SKM-1 (cell line): ENCODE data around the gene PPIC.
A peak's percentile ranks its signal among the peaks of the same experiment; 100 is the strongest.

ENCODE experiments used
- DNase-seq: peaks from one replicate; lab custom pipeline; 2025; ENCODE audit not compliant: unreplicated experiment; lab: John Stamatoyannopoulos, UW

The PPIC gene

GRCh38 chr5:123036391-123037103 is at the start of gene PPIC:
PPIC (minus strand) TSS chr5:123036725; CDS start chr5:123036625, 100 bp downstream.
- peak; percentile 82 for DNase-seq

DNA sequence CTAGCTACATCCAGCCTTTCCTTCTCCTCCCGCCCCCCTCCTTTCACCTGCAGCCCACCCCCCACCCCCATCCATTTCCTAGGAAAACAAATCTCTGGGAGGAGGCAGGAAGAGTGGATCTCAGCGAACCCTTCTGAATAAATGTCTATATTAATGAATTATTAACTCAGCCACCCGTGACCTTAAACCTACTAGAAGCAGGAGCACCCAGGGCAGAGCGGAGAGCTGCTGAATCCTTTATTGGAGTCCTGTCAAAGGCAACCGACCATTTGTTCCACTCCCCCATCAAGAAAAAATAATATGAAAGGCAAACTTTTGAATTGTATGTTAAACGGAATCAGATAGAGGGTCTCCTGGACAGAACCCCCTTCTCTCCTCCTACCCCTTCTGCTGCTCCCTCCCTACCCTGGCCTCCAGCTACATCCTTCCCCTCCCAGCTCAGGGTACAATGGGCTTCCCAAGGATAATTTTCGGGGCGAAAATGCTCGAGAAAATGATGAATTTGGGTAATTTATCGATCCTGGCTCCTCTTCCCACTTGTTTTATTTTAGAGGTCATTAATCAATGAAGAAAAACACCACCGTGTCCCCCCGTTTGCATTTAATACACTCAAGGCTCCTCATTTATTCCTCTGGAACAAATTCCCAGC is 49.2 kb upstream of the PPIC start:
- no peak for DNase-seq

DNA sequence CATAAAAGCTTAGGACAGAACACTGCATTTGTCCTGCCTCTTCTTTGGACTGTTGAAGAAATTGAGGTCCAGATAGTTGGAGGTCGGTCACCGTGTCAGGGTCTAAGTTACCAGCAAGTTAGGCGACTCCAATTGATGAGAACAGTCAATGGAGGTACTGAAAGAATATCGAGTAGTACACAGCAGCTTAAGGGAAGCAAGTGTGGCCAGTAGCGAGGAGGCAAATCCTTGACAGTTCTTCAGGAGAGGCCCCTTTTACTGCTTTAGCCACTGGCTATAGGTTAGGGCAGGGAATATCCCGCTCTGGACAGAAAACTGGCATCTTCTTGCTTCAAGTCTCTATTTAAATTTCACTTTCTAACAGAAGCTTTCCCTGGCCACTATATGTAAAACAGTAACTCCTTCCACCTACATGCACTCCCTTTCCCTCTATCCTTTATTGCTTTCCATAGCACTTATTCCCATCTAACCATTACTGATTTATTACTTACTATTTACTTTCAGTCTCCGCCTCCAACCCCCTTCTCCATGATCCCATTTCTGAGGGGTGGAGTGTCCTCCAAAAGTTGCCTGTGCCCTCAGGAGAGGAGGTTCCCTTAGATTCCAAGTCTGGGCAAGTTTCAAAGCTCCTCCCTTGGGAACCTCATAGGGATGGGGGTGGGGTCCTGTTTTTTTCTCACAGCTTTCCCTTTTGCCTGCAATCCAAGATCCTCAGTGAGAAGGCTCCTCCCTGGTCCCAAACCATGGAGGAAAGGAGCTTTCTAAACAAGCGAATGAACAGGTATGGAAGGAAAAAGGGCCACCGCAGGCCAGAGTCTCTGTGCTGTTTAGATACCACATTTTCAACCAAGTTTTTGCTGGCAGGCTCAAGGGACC is 48.4 kb upstream of the PPIC start:
- no peak for DNase-seq

GRCh38 chr5:123083298-123083697 is 46.8 kb upstream of the PPIC start:
- DNase-seq: no peak

GRCh38 chr5:123080215-123080614 is 43.7 kb upstream of the PPIC start:
- no peak for DNase-seq

DNA sequence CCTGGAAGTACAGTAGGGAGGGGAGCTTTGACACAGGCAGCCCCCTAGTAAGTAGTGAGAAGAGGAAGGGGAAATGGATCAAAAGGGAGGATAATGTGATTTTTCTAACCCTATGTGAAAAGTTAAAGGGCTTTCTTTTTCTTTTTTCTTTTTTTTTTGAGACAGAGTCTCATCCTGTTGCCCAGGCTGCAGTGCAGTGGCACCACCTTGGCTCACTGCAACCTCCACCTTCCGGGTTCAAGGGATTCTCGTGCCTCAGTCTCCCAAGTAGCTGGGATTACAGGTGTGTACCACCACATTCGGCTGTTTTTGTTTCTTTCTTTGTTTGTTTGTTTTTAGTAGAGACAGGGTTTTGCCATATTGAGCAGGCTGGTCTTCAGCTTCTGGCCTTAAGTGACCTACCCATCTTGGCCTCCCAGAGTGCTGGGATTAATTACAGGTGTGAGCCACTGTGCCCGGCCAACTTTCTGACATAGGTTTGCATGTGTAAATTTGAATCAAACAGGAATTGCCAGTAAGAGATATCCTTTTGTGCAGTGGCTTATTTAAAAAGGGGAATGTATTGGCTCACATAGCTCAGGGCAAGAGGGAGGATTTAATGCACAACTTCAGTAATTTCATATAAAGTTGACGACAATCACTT is 39.1 kb upstream of the PPIC start:
- no peak for DNase-seq

DNA sequence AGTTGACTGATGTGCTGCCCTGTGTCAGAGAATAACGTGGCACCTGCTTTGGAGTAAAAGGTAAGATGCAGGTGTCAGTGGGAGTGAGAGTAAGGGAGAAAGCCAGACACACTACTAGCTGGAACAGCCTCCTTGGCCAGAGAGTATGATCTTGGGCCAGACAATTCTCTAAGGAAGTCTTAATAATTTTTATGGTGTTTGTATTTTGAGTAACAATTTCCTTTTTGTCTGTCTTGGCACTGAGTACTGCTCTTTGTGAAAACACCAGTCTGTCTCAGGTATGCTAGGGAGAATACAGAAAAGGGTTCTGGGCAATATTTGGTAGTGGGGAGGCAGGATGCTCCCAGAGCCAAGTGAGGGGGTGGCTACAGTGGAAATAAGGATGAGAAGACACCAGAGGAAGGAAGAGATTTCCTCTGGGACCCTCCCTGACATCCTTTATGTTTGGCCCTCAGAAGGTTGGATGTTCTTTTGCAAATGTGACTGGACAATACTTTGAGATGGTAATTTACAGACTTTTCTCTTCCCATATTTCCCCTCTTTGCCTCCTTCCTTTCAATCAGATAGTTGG is 31.9 kb upstream of the PPIC start:
- DNase-seq: no peak

GRCh38 chr5:123066016-123066415 is 29.5 kb upstream of the PPIC start:
- no peak for DNase-seq

- no peak for DNase-seq
Observed at GRCh38 chr5:123059455-123059854, 22.9 kb upstream of the PPIC start.

GRCh38 chr5:123051206-123051605 is 14.7 kb upstream of the PPIC start:
- DNase-seq: no peak

DNA sequence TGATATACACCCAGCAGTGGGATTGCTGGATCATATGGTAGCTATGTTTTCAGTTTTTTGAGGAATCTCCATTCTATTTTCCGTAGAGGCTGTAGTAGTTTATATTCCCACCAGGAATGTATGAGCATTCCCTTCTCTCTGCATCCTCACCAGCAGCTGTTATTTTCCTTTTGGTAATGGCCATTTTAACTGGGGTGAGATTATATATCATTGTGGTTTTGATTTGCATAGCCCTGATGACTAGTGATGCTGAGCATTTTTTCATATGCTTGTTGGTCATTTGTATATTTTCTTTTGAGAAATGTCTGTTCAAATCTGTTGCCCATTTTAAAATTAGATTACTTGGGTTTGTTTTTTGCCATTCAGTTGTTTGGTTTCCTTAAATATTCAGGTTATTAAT is 11.2 kb upstream of the PPIC start:
- no peak for DNase-seq

GRCh38 chr5:123046222-123046621 is 9.7 kb upstream of the PPIC start:
- no peak for DNase-seq

- DNase-seq: no peak
Observed at GRCh38 chr5:123044926-123045617, 8.5 kb upstream of the PPIC start.

DNA sequence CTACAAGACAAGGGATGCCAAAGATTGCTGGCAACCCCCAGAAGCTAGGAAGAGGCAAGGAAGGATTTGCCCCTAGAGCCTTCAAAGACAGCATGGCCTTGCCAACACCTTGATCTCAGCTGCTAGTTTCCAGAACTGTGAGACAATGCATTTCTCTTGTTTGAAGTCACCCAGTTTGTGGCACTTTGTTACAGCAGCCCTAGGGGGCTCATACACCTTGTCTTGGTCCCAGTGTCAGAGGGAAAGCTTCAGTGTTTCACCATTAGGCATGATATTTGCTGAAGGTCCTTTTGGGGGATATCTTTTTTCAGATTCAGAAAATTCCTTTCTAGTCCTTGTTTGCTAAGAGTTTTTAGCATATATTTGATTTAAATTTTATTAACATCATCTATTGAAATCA is 3.1 kb upstream of the PPIC start:
- no peak for DNase-seq

DNA sequence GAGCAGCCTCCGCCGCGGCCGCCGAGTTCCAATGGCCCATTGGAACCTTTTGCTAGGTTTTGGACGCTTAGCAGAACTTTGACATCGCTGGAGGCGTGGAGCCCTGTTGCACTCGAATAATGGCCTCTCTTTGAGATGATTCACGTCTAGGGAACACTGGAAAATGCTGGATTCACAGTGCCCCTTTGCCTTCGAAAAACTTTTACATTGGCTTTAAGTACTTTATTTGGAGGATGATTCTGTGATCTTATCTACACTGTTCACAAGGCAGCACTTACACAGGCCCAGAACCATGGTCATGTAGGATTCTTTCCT is 536 bp upstream of the PPIC start:
- no peak for DNase-seq

DNA sequence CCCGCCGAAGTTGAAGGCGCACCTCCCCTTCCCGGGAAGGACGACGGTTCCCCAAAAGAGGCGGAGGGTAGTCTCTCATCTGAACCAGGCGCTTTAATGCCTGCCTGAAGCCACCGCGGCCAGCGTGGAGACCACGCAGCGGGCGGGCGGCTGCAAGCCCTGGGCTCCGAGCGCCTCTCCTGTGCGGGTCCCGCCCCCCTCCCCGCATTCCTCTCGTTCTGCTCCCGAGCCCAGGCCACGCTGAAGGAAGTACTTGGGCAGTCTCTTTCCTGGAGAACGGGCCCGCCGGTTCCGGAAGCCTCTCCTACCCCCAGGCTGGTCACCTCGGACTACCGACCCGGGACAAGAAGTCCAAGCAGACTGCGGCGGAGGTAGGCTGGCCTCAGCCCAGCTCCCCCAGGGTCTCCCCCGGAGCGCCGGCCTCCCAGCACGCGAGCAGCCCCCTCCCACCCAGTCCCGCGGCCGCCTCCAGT is 571 bp downstream of the PPIC start:
- no peak for DNase-seq

- no peak for DNase-seq
Observed at GRCh38 chr5:123035360-123035917, 1.1 kb downstream of the PPIC start.

DNA sequence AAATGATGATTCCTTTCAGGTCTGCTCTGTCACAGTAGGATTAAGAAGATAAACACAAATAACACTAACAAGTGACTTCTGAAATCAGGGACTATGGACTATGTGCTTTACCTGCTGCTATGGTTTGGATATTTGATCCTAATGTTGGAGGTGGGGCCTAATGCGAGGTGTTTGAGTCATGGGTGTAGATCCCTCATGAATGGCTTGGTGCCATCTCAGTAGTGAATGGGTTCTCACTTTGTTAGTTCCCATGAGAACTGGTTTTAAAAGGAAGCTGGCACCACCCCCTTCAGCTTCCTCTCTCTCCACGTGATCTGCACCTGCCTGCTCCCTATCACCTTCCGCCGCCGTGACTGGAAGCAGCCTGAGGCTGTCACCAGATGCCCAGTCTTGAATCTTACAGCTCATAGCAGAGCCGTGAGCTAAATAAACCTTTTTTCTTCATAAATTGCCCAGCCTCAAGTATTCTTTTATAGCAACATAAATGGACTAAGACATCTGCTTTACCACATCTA is 3.3 kb downstream of the PPIC start:
- DNase-seq: no peak

GRCh38 chr5:123028222-123028621 is 8.3 kb downstream of the PPIC start:
- DNase-seq: no peak

DNA sequence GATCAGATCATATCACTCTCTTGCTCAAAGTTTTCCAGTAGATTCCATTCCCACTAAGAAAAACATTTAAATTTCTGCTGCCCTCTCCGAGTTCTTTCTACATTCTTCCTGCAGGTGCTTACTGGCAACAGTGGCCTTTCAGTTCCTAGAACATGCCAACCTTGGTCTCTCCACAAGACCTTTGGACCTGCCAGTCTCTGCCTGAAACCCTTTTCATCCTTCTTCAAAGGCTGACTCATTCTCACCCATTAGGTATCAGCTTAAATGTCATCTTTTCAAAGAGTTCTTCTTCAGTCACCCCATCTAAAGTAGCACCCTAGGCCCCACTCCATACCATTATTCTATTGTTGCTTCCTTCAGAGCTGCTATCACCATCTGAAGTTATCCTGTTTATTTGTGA is 21.8 kb downstream of the PPIC start:
- DNase-seq: no peak
